Activated CD8-positive, alpha-beta memory T cell treated with anti-CD3 and anti-CD28 coated beads for 1 hour (primary cell): ENCODE data around the gene DMRTC1B.
"Not testable (repeated sequence)": the region's sequence is repeated elsewhere in the genome, so short reads cannot be mapped to it uniquely, and the experiment has no call there.

ENCODE experiments used
- DNase-seq, 2 donors: peaks; one replicate each; pipeline ENCODE4 v3.0.0-alpha.2; 2020; ENCODE audit warnings: low read depth in 1 of 2; ENCODE audit errors: extremely low read depth in 1 of 2

Gene DMRTC1B, protein sequence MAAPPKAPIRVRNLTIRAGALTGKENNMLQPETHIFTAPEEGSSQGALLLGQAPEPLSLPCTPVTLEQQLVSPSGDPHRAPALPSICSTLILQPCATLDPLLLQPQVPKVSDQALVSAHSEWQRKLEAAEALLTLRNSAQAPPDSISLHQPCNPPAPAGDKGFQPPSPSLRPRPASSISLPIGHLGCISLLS

GRCh38 chrX:72776653-72777466, at the start of gene DMRTC1B:
DMRTC1B (plus strand) TSS chrX:72776890; CDS start chrX:72845136, 68,246 bp downstream.
- DNase-seq, result not testable (repeated sequence)

- DNase-seq, result no peak
Measured at GRCh38 chrX:72727846-72728245, 48.8 kb upstream of the DMRTC1B start.

GRCh38 chrX:72733636-72734035, 43.1 kb upstream of the DMRTC1B start:
- DNase-seq, result not testable (repeated sequence)

- DNase-seq, result no peak
Measured at GRCh38 chrX:72735561-72735960, 41.1 kb upstream of the DMRTC1B start.

DNA sequence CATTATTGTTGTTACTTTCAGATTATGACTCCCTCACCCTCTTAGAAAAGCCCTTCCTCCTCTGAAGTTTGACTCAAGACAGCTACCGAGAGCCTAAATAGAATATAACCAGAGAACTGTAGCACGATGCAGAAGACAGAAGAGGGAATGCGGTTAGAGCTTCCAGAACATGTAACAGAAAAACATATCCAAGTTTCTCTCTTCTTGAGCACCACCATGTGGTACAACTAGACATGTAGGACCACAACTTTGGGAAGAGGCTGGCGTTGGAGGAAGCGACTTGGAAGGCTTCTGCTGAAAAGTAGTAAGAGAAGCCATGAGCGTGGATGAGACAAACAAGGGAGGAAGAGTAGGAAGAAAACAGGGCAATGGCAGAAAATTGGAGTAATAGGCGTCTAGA, 31.1 kb upstream of the DMRTC1B start:
- DNase-seq, result not testable (repeated sequence)

- not testable (repeated sequence) for DNase-seq
Measured at GRCh38 chrX:72748545-72748944, 28.1 kb upstream of the DMRTC1B start.

- DNase-seq, result not testable (repeated sequence)
Measured at GRCh38 chrX:72760454-72760853, 16.2 kb upstream of the DMRTC1B start.

- DNase-seq, result not testable (repeated sequence)
Measured at GRCh38 chrX:72777467-72777790, 739 bp downstream of the DMRTC1B start.

- DNase-seq, result not testable (repeated sequence)
Measured at GRCh38 chrX:72778146-72778545, 1.5 kb downstream of the DMRTC1B start.

DNA sequence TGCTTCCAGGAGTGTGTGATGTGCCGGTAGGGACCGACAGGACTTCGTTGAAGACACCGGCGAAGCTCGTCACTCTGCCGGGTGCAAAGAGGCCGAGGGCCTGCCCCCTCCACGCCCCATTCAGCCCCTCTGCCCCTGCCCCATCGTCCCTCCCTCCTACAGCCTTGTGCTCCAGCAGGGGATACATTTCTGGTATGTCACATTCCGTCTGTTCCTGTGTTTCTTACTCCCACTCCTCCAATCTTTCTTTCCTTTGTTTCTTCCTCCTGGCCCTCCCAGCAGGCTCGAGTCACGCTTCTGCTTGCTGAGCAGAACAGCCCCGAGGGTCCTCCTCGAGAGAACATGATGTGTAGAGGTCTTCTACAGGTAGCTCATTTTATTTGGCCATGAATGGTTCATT, 5.9 kb downstream of the DMRTC1B start, which contains the start of gene FAM236B:
Gene FAM236B, minus strand, starts transcription at position 101 of the 400 bp plus-strand sequence. Its CDS starts 100 bp downstream, at position 1.
- DNase-seq, result not testable (repeated sequence)

- not testable (repeated sequence) for DNase-seq
Measured at GRCh38 chrX:72783365-72783936, 6.8 kb downstream of the DMRTC1B start.

GRCh38 chrX:72783964-72784363, 7.3 kb downstream of the DMRTC1B start:
- not testable (repeated sequence) for DNase-seq

- not testable (repeated sequence) for DNase-seq
Measured at GRCh38 chrX:72788142-72788541, 11.5 kb downstream of the DMRTC1B start.

GRCh38 chrX:72790390-72790789, 13.7 kb downstream of the DMRTC1B start:
- not testable (repeated sequence) for DNase-seq

DNA sequence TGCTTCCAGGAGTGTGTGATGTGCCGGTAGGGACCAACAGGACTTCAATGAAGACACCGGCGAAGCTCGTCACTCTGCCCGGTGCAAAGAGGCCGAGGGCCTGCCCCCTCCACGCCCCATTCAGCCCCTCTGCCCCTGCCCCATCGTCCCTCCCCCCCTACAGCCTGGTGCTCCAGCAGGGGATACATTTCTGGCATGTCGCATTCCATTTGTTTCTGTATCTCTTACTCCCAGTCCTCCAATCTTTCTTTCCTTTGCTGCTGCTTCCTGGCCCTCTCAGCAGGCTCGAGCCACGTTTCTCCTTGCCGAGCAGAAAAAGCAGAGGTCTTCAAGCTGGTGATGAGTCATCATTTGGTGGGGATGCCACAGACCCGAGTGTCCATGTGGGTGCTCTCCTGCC, 31.4 kb downstream of the DMRTC1B start, which contains the start of gene FAM236D:
Gene FAM236D, minus strand, starts transcription at position 101 of the 400 bp plus-strand sequence. Its CDS starts 100 bp downstream, at position 1.
- DNase-seq, result not testable (repeated sequence)

DNA sequence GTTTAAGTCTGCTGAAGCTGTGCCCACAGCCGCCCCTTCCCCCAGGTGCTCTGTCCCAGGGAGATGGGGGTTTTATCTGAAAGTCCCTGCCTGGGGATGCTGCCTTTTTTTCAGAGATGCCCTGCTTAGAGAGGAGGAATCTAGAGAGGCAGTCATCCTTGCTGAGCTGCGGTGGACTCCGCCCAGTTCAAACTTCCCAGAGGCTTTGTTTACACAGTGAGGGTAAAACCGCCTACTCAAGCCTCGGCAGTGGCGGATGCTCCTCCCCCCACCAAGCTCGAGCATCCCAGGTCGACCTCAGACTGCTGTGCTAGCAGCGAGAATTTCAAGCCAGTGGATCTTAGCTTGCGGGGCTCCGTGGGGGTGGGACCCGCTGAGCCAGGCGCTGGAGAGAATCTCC, 54.0 kb downstream of the DMRTC1B start:
- DNase-seq, result not testable (repeated sequence)

- DNase-seq, result not testable (repeated sequence)
Measured at GRCh38 chrX:72837532-72837931, 60.8 kb downstream of the DMRTC1B start.

GRCh38 chrX:72882898-72883297, 106.2 kb downstream of the DMRTC1B start:
- DNase-seq, result not testable (repeated sequence)

- not testable (repeated sequence) for DNase-seq
Measured at GRCh38 chrX:72889740-72890139, 113.0 kb downstream of the DMRTC1B start.
